Activated CD4-positive, alpha-beta T cell treated with anti-CD3 and anti-CD28 coated beads for 36 hours (primary cell): ENCODE results near the gene GSC. TPM values are rescaled to one million over a fixed set of nuclear protein-coding genes. Genes with fewer than 3 reads are reported as not detected.
"Not testable (repeated sequence)": the region's sequence is repeated elsewhere in the genome, so short reads cannot be mapped to it uniquely, and the experiment has no call there.

ENCODE experiments used
- ATAC-seq: fragments of 200-7000 bp; cut with Tn5 transposase; one replicate; pipeline ENCODE4 v1.10.0; 2021; ENCODE audit warnings: mild to moderate bottlenecking, moderate library complexity
- CTCF ChIA-PET: fragments of 350-600 bp; sonication (Branson Sonifier 250); formaldehyde crosslinking; loops from one replicate; lab custom pipeline; 2021; ENCODE audit warnings: antibody characterized with exemption; lab: Charles Lee
- POLR2A ChIA-PET: fragments of 350-600 bp; sonication (Branson Sonifier 250); formaldehyde crosslinking; loops from one replicate; lab custom pipeline; 2021; ENCODE audit warnings: antibody characterized with exemption, inconsistent platforms; lab: Charles Lee
- DNase-seq: peaks from one replicate; pipeline ENCODE4 v3.0.0-alpha.2; 2020
- H3K27ac Mint-ChIP-seq: one replicate; pipeline ENCODE4 v1.8.0; 2021; ENCODE audit warnings: mixed read lengths
- H3K27me3 Mint-ChIP-seq: one replicate; pipeline ENCODE4 v1.8.0; 2021; ENCODE audit warnings: mixed read lengths
- H3K36me3 Mint-ChIP-seq: one replicate; pipeline ENCODE4 v1.8.0; 2021; ENCODE audit warnings: low read depth, mixed read lengths
- H3K4me1 Mint-ChIP-seq: one replicate; pipeline ENCODE4 v1.8.0; 2021; ENCODE audit warnings: mixed read lengths
- H3K4me3 Mint-ChIP-seq: one replicate; pipeline ENCODE4 v1.8.0; 2021; ENCODE audit warnings: mild to moderate bottlenecking, moderate library complexity, mixed read lengths
- H3K9me3 Mint-ChIP-seq: one replicate; pipeline ENCODE4 v1.8.0; 2021; ENCODE audit warnings: low read depth, mixed read lengths
- intact Hi-C, 2 experiments: fragments of 100-400 bp; cut with DNase I in 1 of 2; cut with micrococcal nuclease in 1 of 2; formaldehyde crosslinking; loops; one replicate each; pipeline versions ENCODE4 v1.14.2 to v1.15.1; 2022 to 2024; cut with DNase I, micrococcal nuclease
- total RNA-seq, 2 experiments: library from RNA; stranded (reverse); gene quantifications; one replicate each; pipeline ENCODE4 v1.2.3, GENCODE V29; 2021

The GSC gene
- total RNA-seq, 2 experiments from 2014 or later = not detected

DNA sequence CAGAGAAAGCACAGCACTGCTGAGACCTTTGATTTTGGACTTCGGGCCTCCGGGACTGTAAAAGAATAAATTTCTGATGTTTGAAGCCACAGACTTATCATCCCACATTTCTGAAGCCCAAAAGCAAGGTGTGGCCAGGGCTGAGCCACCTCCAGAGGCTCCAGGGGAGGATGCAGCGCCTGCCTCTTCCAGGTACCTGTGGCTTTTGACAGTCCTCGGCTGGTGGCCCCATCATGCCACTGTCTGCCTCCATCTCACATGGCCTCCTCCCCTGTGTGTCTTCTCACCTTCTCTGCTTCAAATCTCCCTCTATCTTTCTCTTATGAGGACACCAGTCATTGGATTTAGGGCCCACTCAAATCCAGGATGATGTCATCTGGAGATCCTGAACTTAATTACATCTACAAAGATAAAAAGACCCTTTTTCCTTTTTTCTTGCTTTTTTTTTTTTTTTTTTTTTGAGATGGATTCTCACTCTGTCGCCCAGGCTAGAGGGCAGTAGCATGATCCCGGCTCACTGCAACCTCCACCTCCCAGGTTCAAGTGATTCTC is 15.4 kb downstream of the GSC start:
- Mint-ChIP-seq H3K27ac (no peak overlapping the region), H3K4me1 (no peaks in the 10 kb centered on the region), H3K36me3 (no peaks in the 10 kb centered on the region), H3K27me3 (peaks cover 12% of the 10 kb centered on the region), H3K9me3 (no peaks in the 10 kb centered on the region), H3K4me3 (no peak overlapping the region)
- POLR2A ChIA-PET = no interaction called here
- ATAC-seq = no peak
- no peak for DNase-seq
- CTCF ChIA-PET = no interaction called here
- intact Hi-C loops = no loop called here

DNA sequence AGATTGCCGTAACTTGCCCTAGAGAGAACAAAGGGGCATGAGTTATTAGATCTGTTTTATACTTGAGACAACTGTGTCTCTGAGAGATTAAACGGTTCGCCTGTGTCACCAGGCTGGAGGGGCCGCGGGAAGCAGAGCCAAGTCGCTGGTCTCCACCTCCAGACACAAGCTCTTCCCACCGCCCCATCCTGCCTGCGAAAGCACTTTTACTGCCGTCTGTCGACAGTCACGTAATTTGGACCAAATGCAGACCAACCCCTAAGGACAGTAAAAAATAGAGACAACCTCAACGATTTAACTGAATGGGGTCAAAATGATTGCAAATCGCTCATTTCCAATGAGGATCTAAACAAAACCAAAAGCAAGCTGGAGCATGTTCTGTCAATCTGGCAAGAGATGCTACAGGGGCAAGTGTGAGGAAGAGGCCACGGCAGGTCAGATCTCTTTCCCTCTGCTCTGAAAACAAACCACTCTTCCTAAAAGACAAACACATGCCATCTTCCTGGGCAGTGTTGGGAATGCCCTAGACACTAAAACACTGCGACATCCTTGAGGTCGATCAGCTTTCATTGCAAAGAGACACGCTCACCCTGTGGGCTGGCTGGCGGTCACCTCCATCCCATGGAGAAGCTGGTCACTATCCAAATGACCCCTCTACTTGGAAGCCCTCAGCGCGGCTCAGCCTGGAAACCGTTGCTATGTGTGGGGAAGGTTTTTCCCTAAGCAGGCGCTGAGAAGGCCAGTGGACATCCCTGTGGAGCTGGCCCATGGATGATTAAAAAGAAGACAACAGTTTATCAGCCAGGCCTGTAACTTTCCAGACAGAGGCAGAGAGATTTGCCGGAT is 17.1 kb downstream of the GSC start:
- POLR2A ChIA-PET = interaction anchor here (0.6 kb wide), 1 partner anchor 29 kb away, joined by 3 read pairs; no protein-coding TSS in a partner anchor
- Mint-ChIP-seq H3K36me3 (no peaks in the 10 kb centered on the region), H3K27ac (no peak overlapping the region), H3K27me3 (peaks cover 10% of the 10 kb centered on the region), H3K4me3 (no peak overlapping the region), H3K4me1 (no peaks in the 10 kb centered on the region), H3K9me3 (no peaks in the 10 kb centered on the region)
- no peak for ATAC-seq
- CTCF ChIA-PET = interaction anchor here (0.6 to 0.7 kb wide), 2 partner anchors 32 to 321 kb away, joined by 3 read pairs; no protein-coding TSS in a partner anchor
- intact Hi-C loops = no loop called here
- DNase-seq = no peak

DNA sequence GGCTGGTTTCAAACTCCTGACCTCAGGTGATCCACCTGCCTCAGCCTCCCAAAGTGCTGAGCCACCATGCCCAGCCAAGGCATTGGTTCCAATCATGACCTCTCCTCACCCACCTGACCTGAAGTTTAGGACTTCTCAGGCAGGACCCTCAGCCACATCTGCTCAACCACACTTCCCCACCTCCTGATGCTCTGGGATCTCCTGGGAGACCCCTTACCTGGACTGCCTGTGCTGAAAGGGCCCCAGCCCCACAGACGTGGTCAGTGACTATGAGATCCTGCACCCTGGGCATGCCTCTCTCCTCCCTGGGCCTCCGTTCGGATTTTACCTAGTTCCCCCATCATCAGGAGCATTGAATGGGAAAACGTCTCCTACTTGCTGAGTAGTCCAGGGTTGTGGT is 18.0 kb downstream of the GSC start:
- H3K4me1 Mint-ChIP-seq = no peaks in the 10 kb centered on the region
- CTCF ChIA-PET = interaction anchor here (0.7 kb wide), 1 partner anchor 321 kb away, joined by 3 read pairs; no protein-coding TSS in a partner anchor
- peaks cover 10% of the 10 kb centered on the region for H3K27me3 Mint-ChIP-seq
- no peaks in the 10 kb centered on the region for H3K9me3 Mint-ChIP-seq
- POLR2A ChIA-PET = interaction anchor here (0.6 kb wide), 1 partner anchor 30 kb away, joined by 3 read pairs; no protein-coding TSS in a partner anchor
- no peak overlapping the region for H3K4me3 Mint-ChIP-seq
- ATAC-seq (no peak), DNase-seq (no peak)
- no peak overlapping the region for H3K27ac Mint-ChIP-seq
- intact Hi-C loops = no loop called here
- H3K36me3 Mint-ChIP-seq = no peaks in the 10 kb centered on the region

DNA sequence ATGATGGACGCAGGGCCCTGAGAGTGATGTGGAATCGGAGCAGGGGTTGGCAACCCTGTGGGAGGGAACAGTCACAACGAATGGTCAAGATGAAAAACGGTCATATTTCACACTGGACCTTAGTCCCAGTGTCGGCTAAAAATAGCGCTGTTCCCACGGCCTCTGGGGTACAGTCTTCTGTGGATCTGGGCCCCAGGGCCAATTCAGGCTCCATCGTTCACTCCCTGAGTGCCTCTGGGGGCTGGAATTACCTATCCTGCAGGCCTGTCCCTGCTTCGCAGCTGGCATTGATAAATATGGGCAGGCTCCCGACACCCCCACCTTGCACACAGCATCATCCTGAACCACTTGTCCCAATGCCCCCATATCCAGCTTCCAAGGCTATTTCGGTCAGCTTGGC is 18.6 kb downstream of the GSC start:
- ATAC-seq = no peak
- Mint-ChIP-seq H3K27me3 (peaks cover 9% of the 10 kb centered on the region), H3K27ac (no peak overlapping the region), H3K4me1 (no peaks in the 10 kb centered on the region), H3K4me3 (no peak overlapping the region), H3K9me3 (no peaks in the 10 kb centered on the region), H3K36me3 (no peaks in the 10 kb centered on the region)
- POLR2A ChIA-PET = no interaction called here
- intact Hi-C loops = no loop called here
- CTCF ChIA-PET = no interaction called here
- no peak for DNase-seq

DNA sequence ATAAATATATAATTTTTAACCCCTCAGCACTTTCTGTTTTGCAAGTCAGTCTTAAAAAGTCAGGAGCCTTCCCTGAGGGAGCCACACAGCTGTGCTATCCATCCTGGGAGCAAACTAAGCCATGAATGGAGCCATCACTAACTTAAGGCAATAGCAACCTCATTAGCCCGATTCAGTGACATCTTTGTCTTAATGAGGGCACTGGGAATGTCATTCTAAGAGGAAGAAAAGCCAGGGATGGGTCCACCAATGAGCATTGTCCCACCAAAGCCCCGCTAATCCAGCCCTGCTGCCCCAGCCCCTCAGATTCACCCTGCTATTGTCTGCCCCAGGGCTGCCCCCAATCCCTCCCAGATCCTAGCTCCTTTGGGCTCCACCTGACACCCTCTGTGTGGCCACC is 19.5 kb downstream of the GSC start:
- Mint-ChIP-seq H3K9me3 (no peaks in the 10 kb centered on the region), H3K4me1 (no peaks in the 10 kb centered on the region), H3K4me3 (no peak overlapping the region), H3K27ac (no peak overlapping the region), H3K36me3 (no peaks in the 10 kb centered on the region), H3K27me3 (peaks cover 9% of the 10 kb centered on the region)
- CTCF ChIA-PET = interaction anchor here (1.8 kb wide), 1 partner anchor 11 kb away, joined by 4 read pairs; no protein-coding TSS in a partner anchor
- POLR2A ChIA-PET = no interaction called here
- ATAC-seq (no peak), DNase-seq (no peak)
- intact Hi-C loops = no loop called here

DNA sequence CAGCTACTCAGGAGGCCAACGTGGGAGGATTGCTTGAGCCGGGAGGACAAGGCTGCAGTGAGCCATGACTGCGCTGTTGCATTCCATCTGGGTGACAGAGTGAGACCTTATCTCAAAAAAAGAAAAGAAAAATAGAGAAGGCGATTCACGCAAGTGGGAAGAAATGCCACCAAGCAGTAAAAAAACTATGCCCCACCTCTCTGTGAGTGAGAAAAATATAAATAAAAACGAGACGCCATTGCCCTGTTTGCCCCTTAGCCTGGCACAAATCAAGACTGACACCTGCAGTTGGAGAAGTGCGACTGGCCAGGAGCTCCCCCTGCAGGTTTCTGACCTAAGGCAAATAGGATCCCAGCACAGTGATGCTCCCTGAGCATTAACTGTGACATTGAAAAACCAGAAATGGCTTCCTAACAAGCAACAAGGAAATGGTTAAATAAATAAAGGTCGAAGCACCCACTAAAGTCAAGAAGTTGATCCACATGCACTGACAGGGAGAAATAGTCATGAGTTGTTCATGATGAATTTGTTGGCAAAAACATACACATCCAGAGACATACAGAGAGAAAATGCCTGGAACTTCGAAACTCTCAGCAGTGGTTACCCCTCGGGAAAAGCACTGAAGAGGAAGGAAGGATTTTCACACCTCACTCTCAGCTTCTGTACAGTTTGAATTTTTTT is 21.1 kb downstream of the GSC start:
- ChIA-PET CTCF (interaction anchor here (0.6 to 1.8 kb wide), 7 partner anchors 10 to 131 kb away, joined by 3 to 4 read pairs (median 3); no protein-coding TSS in a partner anchor), POLR2A (interaction anchor here (0.6 kb wide), 1 partner anchor 245 kb away, joined by 3 read pairs; no protein-coding TSS in a partner anchor)
- Mint-ChIP-seq H3K4me3 (no peak overlapping the region), H3K27me3 (peaks cover 9% of the 10 kb centered on the region), H3K4me1 (no peaks in the 10 kb centered on the region), H3K27ac (no peak overlapping the region), H3K36me3 (no peaks in the 10 kb centered on the region), H3K9me3 (no peaks in the 10 kb centered on the region)
- intact Hi-C loops = loop anchor here in 1 of 2 experiments (1.0 kb wide), 1 partner anchor 60 kb away; no protein-coding TSS in a partner anchor
- DNase-seq (peak; percentile 60), ATAC-seq (no peak)

DNA sequence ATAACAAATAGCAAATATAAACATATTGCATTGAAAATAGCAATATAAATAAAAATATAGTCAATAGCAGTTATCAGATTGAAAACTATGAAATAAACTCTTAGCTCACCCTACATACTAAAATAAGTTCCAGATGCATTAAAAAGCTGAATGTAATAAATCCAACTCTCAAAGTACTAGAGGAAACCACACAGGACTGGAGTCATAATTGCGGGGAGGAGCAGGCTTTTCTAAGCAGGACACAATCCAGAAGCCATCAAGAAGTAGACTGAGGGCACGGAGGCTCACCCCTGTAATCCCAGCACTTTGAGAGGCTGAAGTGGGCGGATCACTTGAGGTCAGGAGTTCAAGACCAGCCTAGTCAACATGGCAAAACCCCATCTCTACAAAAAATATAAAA is 22.2 kb downstream of the GSC start:
- Mint-ChIP-seq H3K27me3 (peaks cover 13% of the 10 kb centered on the region), H3K36me3 (no peaks in the 10 kb centered on the region), H3K27ac (no peak overlapping the region), H3K4me3 (no peak overlapping the region), H3K4me1 (no peaks in the 10 kb centered on the region), H3K9me3 (no peaks in the 10 kb centered on the region)
- CTCF ChIA-PET = no interaction called here
- intact Hi-C loops = loop anchor here in 1 of 2 experiments (1.0 kb wide), 1 partner anchor 58 kb away; no protein-coding TSS in a partner anchor
- ATAC-seq (no peak), DNase-seq (no peak)
- POLR2A ChIA-PET = no interaction called here

DNA sequence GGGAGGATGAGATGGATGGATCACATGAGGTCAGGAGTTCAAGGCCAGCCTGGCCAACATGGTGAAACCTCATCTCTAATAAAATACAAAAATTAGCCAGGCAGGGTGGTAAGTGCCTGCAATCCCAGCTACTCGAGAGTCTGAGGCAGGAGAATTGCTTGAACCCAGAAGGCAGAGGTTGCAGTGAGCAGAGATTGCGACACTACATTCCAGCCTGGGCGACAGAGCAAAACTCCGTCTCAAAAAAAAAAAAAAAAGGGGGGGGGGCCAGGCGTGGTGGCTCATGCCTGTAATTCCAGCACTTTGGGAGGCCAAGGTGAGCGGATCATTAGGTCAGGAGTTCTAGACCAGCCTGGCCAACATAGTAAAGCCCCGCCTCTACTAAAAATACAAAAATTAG is 22.8 kb downstream of the GSC start:
- intact Hi-C loops, DNase-seq, ATAC-seq, H3K4me3 Mint-ChIP-seq, H3K4me1 Mint-ChIP-seq, H3K9me3 Mint-ChIP-seq, H3K27ac Mint-ChIP-seq, H3K36me3 Mint-ChIP-seq, POLR2A ChIA-PET, CTCF ChIA-PET: not testable (repeated sequence)
- H3K27me3 Mint-ChIP-seq = peaks cover 14% of the 10 kb centered on the region

DNA sequence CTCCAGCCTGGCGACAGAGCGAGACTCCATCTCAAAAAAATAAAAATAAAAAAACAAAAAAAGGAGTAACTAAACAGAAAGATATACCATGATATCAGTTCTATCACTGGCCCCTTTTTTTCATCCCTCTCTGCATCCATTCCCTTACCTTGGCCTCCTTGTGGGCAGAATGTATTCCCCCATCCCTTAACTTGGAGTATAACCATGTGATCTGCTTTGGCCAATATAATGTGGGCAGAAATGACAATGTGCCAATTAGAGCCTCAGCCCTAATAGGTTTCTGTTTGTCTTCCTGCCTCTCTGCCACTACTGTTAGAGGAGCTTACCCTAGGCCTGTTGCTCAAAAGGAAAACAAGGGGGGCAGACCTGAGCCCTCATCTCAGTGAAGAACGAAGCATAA is 23.8 kb downstream of the GSC start:
- intact Hi-C loops = no loop called here
- Mint-ChIP-seq H3K9me3 (no peaks in the 10 kb centered on the region), H3K27ac (no peak overlapping the region), H3K27me3 (peaks cover 15% of the 10 kb centered on the region), H3K4me3 (no peak overlapping the region), H3K36me3 (no peaks in the 10 kb centered on the region), H3K4me1 (no peaks in the 10 kb centered on the region)
- ChIA-PET POLR2A (no interaction called here), CTCF (interaction anchor here (0.7 kb wide), 1 partner anchor 37 kb away, joined by 3 read pairs; no protein-coding TSS in a partner anchor)
- DNase-seq (no peak), ATAC-seq (no peak)

DNA sequence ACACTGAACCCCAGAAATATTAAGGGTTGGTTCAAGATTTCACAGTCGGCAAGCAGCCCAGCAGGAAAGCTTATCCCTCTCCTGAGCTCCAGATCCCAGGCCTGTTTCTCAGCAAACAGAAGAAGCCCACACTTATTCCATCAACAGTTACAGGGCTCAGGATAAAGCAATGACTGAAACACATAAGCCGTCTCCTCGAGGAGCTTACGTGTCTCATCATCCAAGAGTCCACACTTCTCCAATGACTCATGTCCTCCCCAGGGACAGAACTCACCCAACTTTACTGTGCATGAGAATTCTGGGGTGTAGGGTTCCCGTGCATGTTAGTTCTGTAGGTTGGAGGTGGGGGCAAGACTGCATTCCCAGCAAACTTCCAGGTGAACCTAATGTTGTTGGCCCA is 31.2 kb downstream of the GSC start:
- no peaks in the 10 kb centered on the region for H3K9me3 Mint-ChIP-seq
- ATAC-seq = no peak
- intact Hi-C loops = no loop called here

DNA sequence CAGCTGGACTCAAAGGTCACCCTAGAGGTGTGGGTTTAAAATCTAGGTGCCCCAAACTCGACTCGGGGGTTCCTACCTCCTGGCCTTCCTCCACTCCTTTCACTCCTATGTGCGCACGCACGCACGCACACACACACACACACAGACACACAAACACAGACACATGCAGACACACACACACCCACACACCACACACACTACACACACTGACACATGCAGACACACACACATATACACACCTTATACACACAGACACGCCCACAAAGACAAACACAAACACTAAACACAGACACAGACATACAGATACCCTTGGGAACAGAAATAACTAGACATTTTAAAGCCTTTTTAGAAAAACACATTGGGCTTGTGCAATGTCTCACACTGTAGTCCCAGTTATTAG is 31.8 kb downstream of the GSC start:
- Mint-ChIP-seq H3K9me3 (no peaks in the 10 kb centered on the region), H3K4me1 (no peaks in the 10 kb centered on the region), H3K4me3 (no peak overlapping the region), H3K27me3 (peaks cover 11% of the 10 kb centered on the region), H3K36me3 (no peaks in the 10 kb centered on the region), H3K27ac (no peak overlapping the region)
- ATAC-seq (no peak), DNase-seq (no peak)
- ChIA-PET CTCF (no interaction called here), POLR2A (no interaction called here)
- intact Hi-C loops = no loop called here

More for the DNA sequence above, 31.2 kb downstream of the GSC start:
- no peaks in the 10 kb centered on the region for H3K36me3 Mint-ChIP-seq
- peaks cover 13% of the 10 kb centered on the region for H3K27me3 Mint-ChIP-seq
- H3K4me1 Mint-ChIP-seq = no peaks in the 10 kb centered on the region
- H3K4me3 Mint-ChIP-seq = no peak overlapping the region
- no peak for DNase-seq
- H3K27ac Mint-ChIP-seq = no peak overlapping the region
- ChIA-PET CTCF (interaction anchor here (1.5 kb wide), 1 partner anchor 11 kb away, joined by 4 read pairs; no protein-coding TSS in a partner anchor), POLR2A (no interaction called here)
